Epidermal melanocyte (primary cell): Measurements from ENCODE around the gene UGT1A9.
"Not testable (repeated sequence)": the region's sequence is repeated elsewhere in the genome, so short reads cannot be mapped to it uniquely, and the experiment has no call there.

Experiments used
- DNase-seq: peaks from one replicate; pipeline ENCODE4 v3.0.0; 2011; ENCODE audit warnings: low spot score; ENCODE audit not compliant: insufficient read length

Gene UGT1A9

GRCh38 chr2:233671290-233672161 is at the start of gene UGT1A9:
TSS of gene UGT1A9 (plus strand) at chr2:233671898. CDS start at chr2:233671935, 37 bp downstream.
- DNase-seq: no peak

- DNase-seq: no peak
Measured at GRCh38 chr2:233627331-233628025, 44.2 kb upstream of the UGT1A9 start.

GRCh38 chr2:233636306-233636705 is 35.4 kb upstream of the UGT1A9 start, which contains the start of gene UGT1A10:
TSS of gene UGT1A10 (plus strand) at chr2:233636448. CDS start at chr2:233636523, 75 bp downstream.
- not testable (repeated sequence) for DNase-seq

- no peak for DNase-seq
Measured at GRCh38 chr2:233638836-233639235, 32.9 kb upstream of the UGT1A9 start.

- no peak for DNase-seq
Measured at GRCh38 chr2:233639860-233640259, 31.8 kb upstream of the UGT1A9 start.

GRCh38 chr2:233643128-233643527 is 28.6 kb upstream of the UGT1A9 start:
- no peak for DNase-seq

- DNase-seq: not testable (repeated sequence)
Measured at GRCh38 chr2:233646033-233646432, 25.7 kb upstream of the UGT1A9 start.

- DNase-seq: no peak
Measured at GRCh38 chr2:233650981-233651380, 20.7 kb upstream of the UGT1A9 start.

GRCh38 chr2:233651430-233651829 is 20.3 kb upstream of the UGT1A9 start:
- no peak for DNase-seq

GRCh38 chr2:233654501-233654900 is 17.2 kb upstream of the UGT1A9 start:
- DNase-seq: no peak

GRCh38 chr2:233655043-233655442 is 16.7 kb upstream of the UGT1A9 start:
- DNase-seq: no peak

GRCh38 chr2:233655943-233656342 is 15.8 kb upstream of the UGT1A9 start:
- DNase-seq: not testable (repeated sequence)

GRCh38 chr2:233656443-233656842 is 15.3 kb upstream of the UGT1A9 start:
- DNase-seq: no peak

GRCh38 chr2:233658610-233659009 is 13.1 kb upstream of the UGT1A9 start:
- DNase-seq: no peak

- DNase-seq: no peak
Measured at GRCh38 chr2:233663911-233664310, 7.8 kb upstream of the UGT1A9 start.

GRCh38 chr2:233668605-233669260 is 3.0 kb upstream of the UGT1A9 start:
- DNase-seq: no peak

GRCh38 chr2:233672886-233673285 is 1.2 kb downstream of the UGT1A9 start:
- no peak for DNase-seq

GRCh38 chr2:233673896-233674295 is 2.2 kb downstream of the UGT1A9 start:
- DNase-seq: no peak

- no peak for DNase-seq
Measured at GRCh38 chr2:233674314-233674713, 2.6 kb downstream of the UGT1A9 start.

GRCh38 chr2:233674995-233675394 is 3.3 kb downstream of the UGT1A9 start:
- DNase-seq: no peak

GRCh38 chr2:233676046-233676445 is 4.3 kb downstream of the UGT1A9 start:
- no peak for DNase-seq

- DNase-seq: no peak
Measured at GRCh38 chr2:233679196-233679595, 7.5 kb downstream of the UGT1A9 start.
